NCI-H2029 treated with DMSO at 0.1 percent for 48 hours (cell line): ENCODE results near the gene PDE8A.
"Not testable (repeated sequence)": the region's sequence is repeated elsewhere in the genome, so short reads cannot be mapped to it uniquely, and the experiment has no call there.

Experiments used
- DNase-seq: peaks from one replicate; lab custom pipeline; 2025; lab: John Stamatoyannopoulos, UW

PDE8A gene

GRCh38 chr15:85174521-85174920, 192.9 kb downstream of the PDE8A start:
- no peak for DNase-seq

- not testable (repeated sequence) for DNase-seq
Observed at GRCh38 chr15:85177042-85177515, 195.4 kb downstream of the PDE8A start.

- no peak for DNase-seq
Observed at GRCh38 chr15:85178308-85178707, 196.7 kb downstream of the PDE8A start.

GRCh38 chr15:85179700-85180099, 198.0 kb downstream of the PDE8A start:
- DNase-seq, result no peak

- DNase-seq, result not testable (repeated sequence)
Observed at GRCh38 chr15:85185350-85185749, 203.7 kb downstream of the PDE8A start.

GRCh38 chr15:85188171-85188577, 206.5 kb downstream of the PDE8A start:
- DNase-seq, result not testable (repeated sequence)
